ENCODE measurements around the gene PZP.

PZP gene

GRCh38 chr12:9124383-9125031 lies 83.7 kb downstream of the PZP start:
- DNase-seq (ENCODE audit: low read depth in 2 of 2), result no peak

DNA sequence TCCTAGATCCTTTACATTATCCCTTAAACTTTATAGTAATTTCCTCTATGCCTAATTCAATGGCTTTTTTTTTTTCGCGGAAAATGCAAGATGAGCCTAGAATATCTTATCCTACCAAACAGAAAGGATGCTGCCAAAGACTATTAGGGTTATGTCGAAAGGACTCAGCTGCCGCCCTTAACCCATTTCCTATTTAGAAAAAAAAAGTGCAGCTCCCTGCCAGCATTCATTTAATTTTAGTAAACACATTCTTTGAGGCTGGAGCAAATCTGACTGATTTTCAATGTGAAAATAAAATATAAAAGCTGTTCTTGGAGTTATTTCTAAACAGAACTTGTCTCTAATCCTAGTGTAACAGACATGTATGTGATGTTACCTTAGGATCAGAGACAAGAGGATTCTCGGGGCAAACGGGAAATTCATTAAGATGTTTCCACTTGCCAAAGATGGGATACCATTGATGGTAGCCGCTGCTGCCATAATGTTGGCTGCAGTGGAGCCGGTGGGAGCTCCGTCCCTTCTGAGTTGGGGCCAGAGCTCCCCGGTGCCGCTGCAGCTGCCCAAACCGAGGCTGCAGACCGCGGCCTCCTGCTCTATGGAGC lies 84.3 kb downstream of the PZP start:
- DNase-seq (ENCODE audit: low read depth in 2 of 2), result no peak

GRCh38 chr12:9122091-9122609 lies 86.0 kb downstream of the PZP start:
- no peak for DNase-seq (ENCODE audit: low read depth in 2 of 2)

DNA sequence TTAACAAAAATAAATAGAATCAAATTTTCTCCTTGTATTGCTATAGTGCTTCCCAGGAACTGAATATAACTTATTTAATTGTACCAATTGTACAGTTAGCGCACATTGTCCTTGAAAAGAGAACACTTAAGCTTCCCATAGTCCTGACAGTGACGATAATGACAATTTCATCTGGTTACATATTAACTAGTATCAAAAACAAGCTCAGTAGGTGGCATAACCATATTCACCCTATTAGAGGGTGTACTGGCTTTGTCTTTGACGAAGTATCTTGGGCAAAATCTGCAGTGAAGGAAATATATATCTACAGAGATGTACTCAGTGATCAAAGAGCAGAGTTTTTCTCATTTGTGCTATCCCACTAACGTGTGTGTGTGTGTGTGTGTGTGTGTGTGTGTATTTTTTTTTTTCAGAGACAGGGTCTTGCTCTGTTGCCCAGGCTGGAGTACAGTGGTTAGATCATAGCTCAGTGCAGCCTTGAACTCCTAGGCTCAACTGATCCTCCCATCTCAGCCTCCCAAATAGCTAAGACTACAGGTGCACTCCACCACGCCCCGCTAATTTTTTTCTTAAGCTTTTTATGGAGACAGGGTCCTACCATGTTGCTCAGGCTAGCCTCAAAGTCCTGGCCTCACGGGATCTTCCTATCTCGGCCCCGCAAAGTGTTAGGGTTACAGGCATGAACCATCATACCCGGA lies 87.6 kb downstream of the PZP start:
- DNase-seq (ENCODE audit: low read depth in 2 of 2), result no peak

- no peak for DNase-seq (ENCODE audit: low read depth in 2 of 2)
Observed at GRCh38 chr12:9118158-9118557, 90.0 kb downstream of the PZP start.

DNA sequence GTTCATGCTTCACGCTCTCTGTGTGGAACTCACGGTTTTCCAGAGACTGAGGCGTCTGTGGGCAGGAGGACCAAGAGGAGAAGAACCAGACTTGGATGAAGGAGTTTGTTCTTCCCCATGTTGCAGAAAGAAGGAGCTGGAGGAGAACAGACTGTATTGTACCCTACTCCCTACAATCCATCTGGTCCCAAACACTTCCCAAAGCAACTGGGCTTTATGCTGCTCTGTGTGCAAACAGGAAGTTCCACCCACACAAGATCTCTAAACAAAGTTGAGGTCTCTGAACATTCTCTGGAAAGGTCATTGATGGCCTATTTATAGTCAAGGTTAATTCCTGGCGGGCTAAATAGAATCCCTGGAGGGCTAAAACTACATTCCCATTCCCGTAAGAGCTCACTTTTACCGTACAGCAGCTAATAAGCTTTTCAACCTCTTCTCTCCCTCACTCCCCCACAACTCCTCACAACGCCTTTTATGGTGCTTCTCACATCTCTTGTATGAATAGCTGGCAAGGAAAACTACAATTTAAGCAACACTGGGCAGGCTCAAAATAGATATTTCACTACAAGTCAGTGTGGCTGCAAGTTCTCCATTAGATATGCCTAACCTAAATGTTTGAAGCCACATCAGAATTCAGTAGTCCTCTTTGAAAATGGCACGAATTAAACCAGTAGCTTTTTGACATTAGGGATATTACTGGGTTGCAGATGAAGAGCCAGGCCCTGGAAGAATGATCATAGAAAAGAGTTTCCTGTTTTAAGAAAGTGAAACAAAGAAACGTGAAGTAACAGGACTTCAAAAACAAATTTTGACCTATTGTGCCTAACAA lies 92.2 kb downstream of the PZP start, which contains the start of gene A2M:
A2M (minus strand) TSS at position 189 of the 829 bp plus-strand sequence; CDS start at position 119, 70 bp downstream.
- DNase-seq (ENCODE audit: low read depth in 2 of 2), result no peak

- DNase-seq (ENCODE audit: low read depth in 2 of 2), result no peak
Observed at GRCh38 chr12:9114946-9115345, 93.2 kb downstream of the PZP start.

GRCh38 chr12:9113987-9114309 lies 94.2 kb downstream of the PZP start:
- DNase-seq (ENCODE audit: low read depth in 2 of 2), result no peak

- DNase-seq (ENCODE audit: low read depth in 2 of 2), result no peak
Observed at GRCh38 chr12:9113296-9113986, 94.8 kb downstream of the PZP start.

GRCh38 chr12:9112076-9112853 lies 95.9 kb downstream of the PZP start:
- no peak for DNase-seq (ENCODE audit: low read depth in 2 of 2)

- no peak for DNase-seq (ENCODE audit: low read depth in 2 of 2)
Observed at GRCh38 chr12:9111525-9111924, 96.7 kb downstream of the PZP start.

GRCh38 chr12:9109737-9110491 lies 98.3 kb downstream of the PZP start:
- DNase-seq (ENCODE audit: low read depth in 2 of 2), result no peak

DNA sequence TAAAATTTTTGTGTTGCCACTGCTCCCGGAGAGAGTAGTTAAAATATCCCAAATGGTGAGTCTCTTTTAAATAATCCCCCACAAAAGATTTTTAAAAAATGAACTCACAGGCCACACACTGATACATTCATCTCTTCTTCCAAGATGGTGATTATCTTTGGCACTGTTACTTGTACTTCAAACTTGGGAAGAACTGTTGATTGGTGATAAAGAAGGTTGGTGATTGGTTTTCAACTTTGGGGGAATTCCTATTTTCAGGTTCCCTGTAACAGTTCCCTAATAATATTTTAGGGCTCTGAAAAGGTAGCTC lies 99.0 kb downstream of the PZP start:
- DNase-seq (ENCODE audit: low read depth in 2 of 2), result no peak

DNA sequence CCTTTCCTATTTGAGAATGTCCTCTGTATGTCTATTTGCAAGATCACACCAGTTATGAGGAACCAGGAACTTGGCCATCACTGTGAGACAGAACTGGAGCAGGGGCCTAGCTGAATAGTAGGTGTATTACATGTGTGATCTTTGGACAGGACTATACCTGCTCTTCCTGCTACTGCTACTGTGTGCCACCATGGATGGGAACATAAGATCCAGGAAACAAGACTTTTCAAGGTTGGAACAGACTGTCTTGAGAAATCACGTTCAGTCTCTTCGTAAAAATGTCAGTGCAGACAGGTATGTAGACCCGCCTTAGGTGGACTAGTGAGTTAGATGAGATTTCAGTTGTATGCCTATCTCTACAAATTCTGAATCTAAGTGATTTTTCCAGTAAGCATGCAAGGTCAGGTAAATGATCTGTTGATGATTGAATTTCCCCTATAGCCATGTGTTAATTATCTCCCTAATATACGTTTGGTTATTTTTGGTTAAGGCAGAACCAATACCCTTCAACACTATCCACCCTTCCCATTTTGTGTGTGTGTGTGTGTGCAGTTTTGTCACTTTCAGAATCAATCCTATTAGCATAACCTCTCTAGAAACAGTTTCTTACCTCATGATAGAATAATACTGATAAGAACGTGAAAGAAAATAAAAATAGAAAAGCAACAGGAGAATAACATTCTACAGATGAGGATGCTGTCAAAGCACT lies 99.5 kb downstream of the PZP start:
- no peak for DNase-seq (ENCODE audit: low read depth in 2 of 2)

- no peak for DNase-seq (ENCODE audit: low read depth in 2 of 2)
Observed at GRCh38 chr12:9107542-9107873, 100.7 kb downstream of the PZP start.

DNA sequence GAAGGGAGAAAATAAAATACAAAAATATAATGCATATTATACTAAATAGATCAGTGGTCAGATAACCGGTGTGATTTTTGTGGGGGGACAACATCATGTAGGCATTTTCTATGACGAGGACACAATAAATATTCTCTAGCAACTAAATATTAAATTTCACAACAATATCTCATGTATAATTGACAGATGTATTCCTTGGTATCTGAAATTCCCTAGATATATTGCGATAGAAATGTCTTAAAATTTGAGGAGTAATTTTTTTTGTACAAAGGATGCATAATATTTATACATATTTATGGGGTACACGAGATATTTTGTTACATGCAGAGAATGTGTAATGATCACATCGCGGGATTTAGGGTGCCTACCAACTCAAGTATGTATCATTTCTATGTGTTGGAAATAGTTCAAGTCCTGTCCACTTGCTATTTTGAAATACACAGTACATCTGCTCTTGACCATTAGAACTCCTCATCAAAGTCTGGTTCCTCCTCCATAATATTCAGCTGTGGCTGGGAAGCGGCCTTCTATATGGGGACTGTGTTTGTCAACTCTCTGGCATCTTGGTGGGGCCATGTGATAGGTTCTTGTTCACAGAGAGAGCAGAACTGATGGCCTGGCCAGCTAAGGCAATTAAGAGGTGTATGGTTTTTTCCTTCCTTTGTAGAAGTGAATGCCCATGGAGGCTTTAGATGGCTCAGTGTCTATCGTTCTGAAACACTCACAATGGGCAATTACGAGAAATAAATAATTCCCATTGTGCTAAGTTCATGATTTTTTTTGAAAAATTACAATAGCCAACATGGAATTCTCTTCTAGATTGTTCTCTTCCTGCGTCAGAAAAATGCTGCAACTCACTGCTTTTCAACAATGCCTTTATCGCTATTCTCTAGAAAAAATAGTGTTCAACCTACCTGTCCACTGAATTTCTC lies 101.3 kb downstream of the PZP start:
- DNase-seq (ENCODE audit: low read depth in 2 of 2), result no peak

GRCh38 chr12:9106067-9106466 lies 102.1 kb downstream of the PZP start:
- no peak for DNase-seq (ENCODE audit: low read depth in 2 of 2)

DNA sequence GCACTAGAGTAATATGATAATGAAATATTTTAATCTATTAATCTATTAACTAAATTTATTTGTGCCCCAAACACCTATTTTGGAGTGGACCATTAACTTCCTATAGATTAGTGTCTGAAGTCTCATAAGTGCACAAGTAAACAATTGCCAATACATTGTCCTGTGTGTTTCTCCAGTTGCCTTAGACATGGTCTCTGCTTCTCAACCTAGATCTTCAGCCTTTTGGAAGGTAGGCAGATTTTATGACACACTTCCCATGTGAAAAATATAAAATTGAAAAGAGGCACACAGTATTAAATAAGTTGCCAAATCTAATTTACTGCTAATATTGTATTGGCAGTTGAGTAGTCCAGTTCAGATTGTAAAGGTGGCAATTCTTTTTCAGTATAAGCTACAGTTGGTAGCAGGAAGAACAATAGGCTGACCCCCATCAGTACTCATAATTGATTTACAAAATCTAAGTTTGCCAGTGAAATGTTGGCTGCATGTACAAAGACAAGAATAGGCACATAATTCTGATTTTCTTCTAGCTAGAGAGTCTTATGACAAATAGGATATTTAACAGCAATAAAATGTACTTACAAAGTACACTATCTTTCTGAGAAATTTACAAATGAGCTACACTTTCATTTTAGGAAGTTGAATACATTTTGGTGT lies 103.3 kb downstream of the PZP start:
- DNase-seq (ENCODE audit: low read depth in 2 of 2), result no peak
